HuH-7 (cell line): ENCODE results near the gene RASAL3.

Source experiments
- DNase-seq: peaks from one replicate; pipeline ENCODE4 v3.0.0; 2011; ENCODE audit warnings: low spot score

Gene RASAL3

DNA sequence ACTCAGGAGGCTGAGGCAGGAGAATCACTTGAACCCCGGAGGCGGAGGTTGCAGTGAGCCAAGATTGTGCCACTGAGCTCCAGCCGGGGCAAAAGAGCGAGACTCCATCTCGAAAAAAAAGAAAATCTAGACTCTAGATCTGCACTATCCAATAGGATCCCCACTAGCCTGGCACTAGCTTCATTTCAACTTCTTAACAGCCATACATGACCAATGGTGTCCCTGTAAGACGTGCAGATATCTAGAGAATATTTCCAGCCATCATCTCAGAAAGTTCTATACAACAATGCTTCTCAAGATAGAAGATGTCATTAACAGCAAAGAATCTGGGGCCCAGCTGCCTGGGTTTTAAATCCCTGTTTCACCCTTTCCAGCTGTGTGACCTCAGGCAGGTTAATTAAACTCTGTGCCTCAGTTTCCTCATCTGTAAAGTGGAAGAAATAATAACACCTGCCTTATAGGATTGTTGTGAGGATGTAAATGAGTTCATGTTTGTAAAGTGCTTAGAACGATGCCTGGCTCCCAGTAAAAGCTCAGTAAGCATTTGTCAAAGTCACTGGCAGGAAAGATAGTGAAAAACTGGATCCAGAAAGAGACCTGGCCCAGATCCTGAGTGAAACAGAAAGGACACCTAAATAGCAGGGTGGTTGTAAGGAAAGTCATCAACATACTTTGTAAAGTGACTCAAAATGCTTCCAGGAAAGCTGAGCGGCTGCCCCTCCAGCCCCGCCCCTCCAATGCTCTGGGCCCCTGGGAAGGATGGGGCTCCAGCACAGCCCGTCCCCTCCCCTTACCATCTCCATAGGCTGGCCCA is 28.1 kb downstream of the RASAL3 start:
- no peak for DNase-seq

DNA sequence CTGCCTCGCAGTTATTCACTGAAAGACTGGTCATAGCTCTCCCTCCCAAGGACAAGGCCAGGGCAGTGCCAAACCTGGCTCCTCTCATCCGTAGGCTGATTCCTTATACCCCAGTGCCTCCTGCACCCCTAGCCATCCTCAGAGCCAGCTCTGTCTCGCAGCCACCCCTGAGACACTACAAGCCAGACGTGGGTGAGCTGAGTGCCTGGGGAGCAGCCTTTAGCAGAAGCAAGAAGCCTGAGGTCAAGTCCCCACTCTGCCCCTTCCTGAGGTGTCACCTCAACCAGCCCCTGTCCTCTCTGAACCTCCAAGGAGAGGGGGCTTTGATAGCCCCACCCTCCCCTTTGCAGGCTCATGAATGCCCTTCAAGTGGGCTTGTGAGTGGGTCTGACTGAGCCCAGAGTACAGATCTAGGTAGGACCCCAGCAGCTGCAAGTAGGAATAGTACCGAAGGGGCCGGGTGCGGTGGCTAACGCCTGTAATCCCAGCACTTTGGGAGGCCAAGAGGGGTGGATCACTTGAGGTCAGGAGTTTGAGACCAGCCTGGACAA is 30.8 kb downstream of the RASAL3 start:
- DNase-seq: no peak

DNA sequence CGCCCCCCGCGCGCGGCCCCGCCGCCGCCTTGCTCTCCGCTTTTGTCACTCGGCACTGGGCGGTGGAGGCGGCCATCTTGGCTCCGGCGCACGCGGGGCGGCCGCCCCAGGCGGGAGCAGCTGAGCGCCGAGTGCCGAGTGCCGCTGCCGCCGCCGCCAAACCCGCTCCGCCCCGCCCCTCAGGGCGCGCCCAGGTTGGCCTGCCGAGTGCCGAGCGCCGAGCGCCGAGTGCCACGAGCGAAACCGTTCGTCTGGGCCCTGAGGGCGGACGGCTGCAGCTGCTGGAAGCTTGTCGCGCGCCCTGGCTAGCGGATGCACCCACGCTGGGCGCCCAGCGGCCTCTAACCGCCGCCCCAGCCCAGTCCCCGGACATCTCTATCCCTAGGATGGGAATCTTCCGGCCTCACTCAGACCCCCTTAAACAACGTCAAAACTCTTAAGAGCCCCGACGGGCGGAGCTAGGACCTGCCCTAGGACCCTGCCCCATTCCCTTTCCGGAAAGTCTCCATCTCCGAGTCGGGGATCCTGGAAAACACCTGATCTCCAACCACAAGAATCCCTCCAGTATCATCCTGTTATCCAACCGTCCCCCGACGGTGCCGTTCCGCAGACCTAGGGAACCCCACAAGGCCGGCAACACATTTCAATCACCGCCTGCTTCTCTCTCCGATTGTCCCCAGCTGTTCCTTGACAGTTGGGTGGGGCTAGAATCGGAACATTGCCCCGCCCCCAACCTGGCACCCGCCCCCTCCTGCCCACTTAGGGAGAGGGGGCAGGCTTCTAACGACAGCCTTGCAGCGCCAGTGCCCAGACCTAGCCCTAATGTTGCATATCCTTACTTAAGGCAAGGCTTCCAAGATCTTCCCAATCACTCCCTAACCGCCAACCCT is 31.5 kb downstream of the RASAL3 start:
- DNase-seq: peak; percentile 94

DNA sequence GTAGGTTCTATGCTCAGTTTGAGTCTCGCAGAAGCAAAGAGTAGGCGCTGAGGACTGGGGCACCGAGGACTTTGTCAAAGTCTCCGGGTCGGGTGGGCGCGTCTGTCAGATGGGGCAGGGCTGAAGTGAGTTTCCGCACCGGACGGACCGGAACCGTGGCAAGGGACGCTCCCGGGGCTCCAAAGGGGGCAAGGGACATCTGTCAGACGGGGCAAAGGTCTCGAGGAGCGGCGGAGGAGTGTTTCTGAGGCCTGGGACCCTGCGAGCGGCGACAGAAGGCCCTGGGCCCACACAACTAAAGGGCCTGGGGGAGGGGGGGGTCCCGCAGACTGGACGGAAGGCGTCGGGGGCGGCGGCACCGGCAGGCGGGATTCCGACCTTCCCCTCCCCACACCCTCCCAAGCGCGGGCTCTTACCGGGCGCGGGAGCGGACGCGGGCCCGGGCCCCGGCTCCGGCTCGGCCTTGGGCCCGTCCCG is 32.3 kb downstream of the RASAL3 start:
- DNase-seq: no peak

DNA sequence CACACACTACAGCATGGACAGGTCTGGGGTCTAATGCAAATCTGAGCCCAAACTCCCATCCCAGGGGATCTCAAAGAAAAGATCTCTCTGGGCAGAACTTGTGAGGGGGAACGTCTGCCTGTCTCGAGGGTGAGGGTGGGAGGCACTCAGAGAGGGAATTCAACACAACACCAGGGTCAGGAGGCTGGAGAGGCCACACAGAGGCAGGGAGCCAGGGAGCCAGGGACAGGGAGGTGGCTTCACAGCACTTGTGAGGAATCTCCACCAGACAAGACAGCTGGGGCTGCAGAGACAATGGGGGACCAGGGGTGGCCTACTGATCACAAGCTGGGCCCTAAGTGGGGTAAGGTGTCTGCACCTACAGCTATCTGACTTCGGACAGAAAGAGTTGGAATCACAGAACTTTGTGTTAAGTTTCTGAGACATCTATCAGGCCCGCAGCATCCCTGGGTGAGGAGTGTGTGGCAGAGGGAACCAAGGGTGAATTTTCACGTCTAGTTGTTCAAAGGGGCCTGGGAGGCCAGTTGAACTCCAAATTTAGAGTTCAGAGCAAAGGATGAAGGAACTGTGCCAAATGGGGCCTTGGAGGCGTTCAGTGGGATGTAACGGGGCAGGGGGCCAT is 32.8 kb downstream of the RASAL3 start:
- no peak for DNase-seq

DNA sequence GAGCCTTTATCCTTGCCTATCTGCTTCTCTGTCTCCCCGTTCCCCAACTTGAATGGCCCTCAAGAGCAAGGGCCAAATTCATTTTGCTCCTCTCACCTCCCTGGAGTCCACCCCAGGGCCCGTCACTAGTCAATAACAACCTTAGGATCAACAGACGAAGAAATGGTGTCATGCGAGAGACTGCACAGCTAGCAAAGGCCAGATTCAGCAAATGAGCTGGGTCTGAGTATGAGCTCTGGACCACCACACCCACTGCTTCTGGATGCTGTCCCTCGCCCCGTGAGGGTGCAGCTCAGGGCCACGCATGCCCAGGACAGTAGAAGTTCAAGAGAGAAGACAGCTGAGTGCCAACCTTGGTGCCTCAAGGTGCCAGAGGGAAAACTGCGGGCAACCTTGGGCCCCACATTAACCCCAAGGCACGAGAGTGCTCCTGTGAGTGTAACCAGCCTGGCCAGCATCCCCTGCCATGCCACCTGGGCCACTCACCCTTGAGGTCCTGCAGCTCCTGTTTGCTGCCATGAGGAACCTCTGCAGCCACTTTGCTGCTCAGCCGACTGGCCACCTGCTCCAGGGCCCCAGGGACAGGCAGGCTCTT is 33.7 kb downstream of the RASAL3 start:
- DNase-seq: no peak

DNA sequence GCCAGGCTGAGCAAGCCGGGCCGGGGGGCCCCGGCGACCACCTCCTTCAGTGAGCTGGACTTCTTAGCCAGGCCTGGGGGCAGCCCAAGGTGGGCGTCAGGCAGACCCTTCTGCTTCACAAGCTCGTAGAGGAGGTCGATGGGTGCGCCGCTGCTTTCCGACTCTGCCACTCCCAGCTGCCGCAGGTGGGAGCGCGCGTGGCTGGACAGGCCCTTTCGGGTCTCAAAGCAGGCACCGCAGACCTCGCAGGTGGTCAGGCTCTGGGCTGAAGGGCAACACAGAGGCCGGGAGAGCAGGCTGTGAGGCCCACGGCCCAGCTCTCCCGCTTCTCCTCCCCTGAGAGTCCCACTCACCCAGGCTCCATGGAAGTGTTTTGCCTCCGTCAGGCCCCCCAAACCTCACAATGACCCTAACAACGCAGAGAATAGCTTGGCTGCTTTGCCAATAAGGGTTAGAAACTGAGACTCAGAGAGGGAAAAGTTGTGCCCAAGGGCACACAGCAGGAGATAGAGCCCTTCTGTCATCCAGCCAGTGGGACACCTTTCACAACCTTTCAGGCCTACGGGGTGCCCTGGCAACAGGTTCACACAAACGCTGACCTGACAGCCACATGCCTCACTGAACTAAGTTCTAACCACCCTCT is 34.4 kb downstream of the RASAL3 start:
- no peak for DNase-seq

DNA sequence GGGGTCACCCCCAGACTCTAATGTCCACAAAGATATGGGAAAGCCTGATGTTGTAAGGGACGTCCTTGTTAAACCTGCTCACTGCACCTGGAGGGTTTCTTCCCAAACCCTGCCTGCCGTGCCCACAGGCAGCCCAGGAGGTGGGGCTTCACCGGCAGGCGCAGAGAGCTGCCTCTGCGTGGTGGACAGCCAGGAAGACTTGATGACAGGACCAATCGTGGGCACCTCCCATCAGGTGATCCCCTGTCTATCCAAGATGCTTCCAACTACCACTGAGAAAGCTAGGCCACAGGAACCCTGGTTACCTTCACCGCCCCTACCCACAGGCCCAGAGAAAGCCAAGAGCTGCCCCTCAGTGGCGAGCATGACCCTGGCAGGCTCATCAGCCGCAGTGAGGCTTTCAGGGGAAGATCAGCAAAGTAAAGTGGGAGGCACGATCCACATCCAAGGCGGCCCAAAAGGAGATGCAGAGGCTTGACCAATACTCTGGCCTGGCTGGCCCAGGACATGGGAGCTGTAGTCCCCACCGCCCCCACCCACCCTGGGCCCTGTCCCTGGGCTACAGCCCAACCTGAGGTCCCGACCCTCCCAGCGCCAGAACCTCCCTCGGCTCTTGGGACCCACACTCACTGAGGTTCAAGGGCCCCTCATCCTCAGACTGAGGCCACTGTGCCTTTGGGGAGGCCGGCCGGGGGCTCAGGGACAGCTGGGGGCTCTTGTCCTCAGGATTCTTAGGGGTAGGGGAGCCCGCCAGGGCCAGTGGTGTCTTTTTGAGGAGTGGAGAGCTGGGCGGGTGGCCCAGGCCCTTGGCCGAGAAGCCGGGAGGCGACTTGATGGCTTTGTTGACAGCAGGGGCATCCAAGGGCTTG is 35.2 kb downstream of the RASAL3 start:
- DNase-seq: no peak

DNA sequence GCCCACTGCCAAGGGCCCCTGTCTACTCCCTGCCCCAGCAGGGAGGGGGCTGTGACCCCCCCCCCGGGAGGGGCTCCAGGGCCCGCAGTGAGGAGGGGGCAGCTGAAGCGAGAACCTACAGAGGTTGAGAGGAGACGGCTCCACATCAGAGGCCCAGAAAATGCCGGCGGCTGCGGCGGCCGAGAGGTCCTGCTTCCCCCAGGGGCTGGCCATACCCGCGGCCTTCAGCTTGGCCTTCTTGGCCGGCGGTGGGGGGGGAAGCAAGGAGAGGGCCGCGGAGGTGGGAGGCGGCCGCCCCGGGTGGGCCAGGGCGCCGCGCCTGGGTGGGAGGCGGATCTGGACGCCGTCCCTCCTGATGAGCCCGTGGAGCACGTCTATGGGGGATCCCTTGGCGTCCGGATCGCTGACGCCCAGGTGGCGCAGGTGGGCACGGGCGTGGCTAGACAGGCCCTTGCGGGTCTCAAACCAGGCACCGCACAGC is 36.3 kb downstream of the RASAL3 start:
- DNase-seq: no peak

DNA sequence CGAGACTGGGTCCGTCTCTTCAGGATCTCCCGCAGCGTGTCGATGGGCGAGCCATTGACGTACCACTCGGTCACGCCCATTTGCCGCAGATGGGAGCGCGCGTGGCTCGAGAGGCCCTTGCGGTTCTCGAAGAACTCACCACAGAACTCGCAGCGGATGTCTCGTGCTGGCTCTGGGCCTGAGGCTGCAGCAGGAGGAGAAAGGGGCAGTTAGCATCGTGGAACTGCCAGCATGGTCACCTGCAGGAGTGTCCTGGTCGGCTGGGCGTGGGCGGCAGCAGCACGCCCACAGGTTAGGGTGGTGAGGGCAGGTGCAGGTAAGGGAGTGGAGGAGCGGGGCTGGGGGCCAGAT is 37.0 kb downstream of the RASAL3 start:
- no peak for DNase-seq

DNA sequence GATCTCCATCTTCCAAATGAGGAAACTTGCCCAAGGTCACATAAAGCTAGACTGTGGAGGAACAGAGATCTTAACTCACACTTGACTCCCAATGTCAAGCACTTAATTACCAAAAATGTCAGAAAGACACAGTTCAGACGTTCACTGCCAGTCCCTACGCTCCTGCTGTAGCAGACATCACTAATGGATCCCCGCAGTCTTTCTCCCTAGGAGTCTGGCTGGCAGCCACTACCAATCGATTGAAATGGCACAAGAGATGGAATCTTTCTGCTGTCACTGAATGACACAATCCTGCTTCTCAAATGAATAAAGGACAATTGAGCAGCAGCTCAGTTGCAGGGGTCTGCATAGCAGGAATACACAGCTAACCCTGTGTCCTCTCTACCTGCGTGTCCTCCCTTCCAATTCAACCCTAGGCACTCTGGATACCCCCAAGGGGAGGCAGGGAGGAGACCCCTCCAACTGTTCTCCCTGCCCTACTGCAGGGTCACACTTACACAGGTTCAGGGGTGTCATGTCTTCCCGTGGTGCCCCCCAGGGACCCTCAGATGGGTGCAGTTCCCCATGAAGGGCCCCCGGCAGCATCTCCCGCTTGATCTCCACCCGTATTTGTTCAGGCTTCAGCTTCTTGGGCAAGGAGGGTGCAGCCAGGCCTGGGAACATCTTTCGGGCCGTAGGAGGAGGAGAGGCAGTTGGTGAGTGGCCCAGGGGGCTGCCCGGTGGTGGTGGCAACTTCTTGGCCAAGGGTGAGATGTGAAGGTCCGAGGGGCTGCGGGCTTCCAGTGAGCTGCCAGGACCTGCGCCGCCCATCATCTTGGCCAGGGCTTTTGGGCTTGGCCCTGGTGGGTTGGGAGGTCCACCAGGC is 37.6 kb downstream of the RASAL3 start:
- no peak for DNase-seq

DNA sequence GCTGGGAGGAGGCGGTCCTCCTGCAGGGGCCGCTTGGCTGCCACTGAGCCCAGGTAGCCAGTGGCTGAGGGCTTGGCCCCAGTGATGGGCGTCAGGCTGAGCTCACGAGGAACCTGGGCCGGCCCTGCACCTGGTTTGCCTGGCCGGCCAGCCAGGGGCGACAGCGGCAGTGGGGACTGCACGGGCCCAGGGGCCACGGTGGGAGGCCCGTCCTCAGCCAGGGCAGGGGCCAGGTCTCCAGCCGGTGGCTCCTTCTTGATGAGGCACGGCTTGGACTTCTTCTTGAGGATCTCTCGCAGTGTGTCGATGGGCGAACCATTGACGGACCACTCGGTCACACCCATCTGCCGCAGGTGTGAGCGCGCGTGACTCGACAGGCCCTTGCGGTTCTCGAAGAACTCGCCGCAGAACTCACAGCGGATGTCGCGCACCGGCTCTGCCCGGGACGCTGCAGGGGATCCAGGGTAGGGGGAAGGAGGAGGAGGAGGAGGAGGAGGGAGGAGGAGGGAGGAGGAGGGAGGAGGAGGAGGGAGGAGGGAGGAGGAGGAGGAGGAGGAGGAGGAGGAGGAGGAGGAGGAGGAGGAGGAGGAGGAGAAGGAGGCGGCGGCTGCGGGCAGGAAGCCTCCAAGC is 38.9 kb downstream of the RASAL3 start:
- DNase-seq: no peak

DNA sequence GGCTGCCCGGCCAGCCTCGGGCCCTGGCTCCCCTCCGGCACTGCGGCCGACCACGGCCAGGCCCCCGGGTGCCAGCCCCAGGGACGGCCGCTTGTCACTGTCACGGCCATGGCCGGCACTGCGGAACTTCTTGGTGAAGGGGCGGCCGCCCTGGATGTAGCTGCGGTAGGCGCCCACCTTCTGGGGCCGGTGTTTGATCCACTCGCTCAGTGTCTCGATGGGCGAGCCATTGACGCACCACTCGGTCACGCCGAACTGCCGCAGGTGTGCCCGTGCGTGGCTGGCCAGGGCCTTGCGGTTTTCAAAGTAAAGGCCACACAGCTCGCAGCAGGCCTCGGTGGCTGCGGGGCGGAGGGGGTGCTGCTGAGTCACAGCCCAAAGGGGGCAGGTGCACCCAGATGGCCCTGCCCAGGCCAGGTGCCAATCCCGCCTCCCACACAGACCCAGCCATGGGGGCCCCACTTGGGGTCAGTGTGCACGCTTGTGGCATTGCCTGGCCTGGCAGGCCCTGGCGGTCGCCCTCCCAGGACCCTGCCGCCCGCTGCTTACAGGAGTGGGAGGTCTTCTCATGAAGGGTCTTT is 39.6 kb downstream of the RASAL3 start:
- DNase-seq: no peak

DNA sequence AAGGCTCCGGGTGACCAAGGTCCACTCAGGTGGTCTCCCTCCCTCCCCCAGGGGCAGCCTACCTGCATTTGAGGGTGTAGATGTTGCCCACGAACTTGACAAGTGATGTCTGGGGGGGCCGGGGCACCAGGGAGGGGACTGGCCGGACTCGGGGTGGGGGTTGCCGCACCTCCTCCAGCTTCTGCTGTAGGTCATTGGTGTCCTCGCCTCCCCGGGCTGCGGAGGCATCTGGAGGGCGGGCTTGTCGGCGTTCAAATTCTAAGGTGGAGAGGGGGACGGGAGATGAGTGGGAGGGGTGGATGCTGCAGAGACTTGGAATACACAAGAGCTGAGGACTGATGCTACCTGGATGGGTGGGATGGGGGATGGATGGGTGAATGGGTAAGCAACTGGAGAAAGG is 40.2 kb downstream of the RASAL3 start:
- no peak for DNase-seq

DNA sequence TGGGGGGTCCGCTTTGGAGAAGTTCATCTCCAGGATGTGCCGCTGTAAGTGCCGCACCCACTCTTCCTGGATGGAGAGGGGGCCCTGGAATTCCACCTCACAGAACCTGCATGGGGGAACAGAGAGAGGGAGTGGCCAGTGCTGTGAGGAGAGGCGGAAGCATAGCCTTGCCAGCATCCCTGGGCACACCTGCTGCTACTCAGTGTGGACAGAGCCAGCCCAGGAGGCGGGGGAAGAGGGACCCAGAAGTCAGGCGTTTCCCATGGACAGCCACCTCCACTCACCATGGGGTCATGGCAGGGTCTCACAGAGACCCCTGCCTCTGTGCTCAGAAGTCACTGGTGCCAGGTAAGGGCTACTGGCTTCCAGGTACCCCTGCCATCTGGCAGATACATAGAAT is 41.2 kb downstream of the RASAL3 start:
- DNase-seq: no peak

DNA sequence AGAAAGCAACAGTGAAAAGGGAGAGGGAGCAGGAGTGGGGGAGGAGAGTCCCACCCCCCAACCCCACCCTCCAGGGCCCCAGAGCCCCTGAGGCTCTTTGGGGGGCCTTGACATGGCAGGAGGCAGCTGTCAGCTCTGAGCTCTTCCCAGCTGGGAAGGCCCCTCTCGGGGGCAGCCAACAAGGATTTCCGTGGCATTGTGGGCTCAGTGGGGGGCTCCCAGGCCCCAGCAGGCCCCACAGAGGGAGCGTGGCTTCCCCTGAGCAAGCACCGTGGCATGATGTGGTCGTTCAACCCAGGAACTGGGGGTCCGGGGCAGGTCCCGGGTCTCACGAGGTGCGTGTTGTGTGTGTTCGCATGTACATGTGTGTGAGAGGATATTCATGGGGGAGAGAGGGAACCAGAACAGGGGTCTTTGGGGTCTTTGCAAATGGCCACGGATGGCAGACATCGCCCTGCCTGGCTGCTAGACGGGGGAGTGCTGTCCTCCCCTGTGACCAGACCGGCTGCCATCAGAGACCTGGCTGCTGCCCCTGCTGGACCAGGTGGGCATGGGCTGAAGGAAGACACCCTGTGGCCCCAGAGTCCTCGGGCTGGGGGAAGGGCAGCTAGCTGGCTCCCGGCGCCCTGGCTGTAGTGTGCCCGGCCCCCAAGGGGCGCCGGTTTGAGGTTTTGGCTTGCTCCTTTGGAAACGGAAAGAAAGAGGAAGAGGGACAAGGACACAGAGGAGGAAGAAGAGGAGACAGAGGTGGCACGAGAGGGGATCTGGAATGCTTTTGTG is 41.9 kb downstream of the RASAL3 start:
- no peak for DNase-seq

DNA sequence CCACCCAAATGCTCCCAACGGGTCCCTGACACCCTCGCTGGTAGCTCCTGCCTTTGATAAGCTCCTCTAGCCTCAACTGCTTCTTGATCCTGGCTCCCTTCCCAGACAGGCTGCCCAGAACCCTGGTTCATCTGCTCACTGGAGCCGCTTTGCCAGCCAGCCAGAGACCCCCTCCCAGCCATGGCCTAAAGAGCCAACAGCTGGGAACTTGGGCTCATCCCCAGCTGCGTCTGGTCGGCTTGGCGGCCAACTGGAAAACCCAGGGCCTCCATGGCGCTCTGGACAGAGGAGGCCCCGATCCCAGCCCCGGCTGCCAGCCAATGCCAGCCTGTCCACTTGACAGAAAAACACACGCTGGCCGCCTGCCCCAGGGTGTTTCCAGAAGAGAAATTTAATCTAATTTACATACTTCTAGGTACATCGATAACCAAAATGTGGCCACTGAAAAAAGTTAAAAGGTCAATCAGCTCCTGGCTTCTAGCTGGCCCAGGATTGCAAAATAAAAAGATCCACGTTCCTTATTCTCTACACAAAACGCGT is 42.6 kb downstream of the RASAL3 start:
- no peak for DNase-seq
